GM18951 (cell line): ENCODE results near the gene BRMS1L.
"Not testable (repeated sequence)": the region's sequence is repeated elsewhere in the genome, so short reads cannot be mapped to it uniquely, and the experiment has no call there.

Experiments used
- POLR2A ChIP-seq: IDR thresholded peaks from 4 replicates; pipeline ENCODE4 v1.6.1; 2011; ENCODE audit warnings: mild to moderate bottlenecking; ENCODE audit not compliant: insufficient read length, insufficient read depth; ENCODE audit errors: extremely low read depth
- in situ Hi-C: fragments of 300-500 bp; cut with MboI; formaldehyde crosslinking; loops from one replicate; pipeline ENCODE4 v1.12.0; 2022; ENCODE audit warnings: low sequenced_read_pairs, mixed read lengths, inconsistent platforms; ENCODE audit not compliant: unreplicated experiment

Gene BRMS1L

DNA sequence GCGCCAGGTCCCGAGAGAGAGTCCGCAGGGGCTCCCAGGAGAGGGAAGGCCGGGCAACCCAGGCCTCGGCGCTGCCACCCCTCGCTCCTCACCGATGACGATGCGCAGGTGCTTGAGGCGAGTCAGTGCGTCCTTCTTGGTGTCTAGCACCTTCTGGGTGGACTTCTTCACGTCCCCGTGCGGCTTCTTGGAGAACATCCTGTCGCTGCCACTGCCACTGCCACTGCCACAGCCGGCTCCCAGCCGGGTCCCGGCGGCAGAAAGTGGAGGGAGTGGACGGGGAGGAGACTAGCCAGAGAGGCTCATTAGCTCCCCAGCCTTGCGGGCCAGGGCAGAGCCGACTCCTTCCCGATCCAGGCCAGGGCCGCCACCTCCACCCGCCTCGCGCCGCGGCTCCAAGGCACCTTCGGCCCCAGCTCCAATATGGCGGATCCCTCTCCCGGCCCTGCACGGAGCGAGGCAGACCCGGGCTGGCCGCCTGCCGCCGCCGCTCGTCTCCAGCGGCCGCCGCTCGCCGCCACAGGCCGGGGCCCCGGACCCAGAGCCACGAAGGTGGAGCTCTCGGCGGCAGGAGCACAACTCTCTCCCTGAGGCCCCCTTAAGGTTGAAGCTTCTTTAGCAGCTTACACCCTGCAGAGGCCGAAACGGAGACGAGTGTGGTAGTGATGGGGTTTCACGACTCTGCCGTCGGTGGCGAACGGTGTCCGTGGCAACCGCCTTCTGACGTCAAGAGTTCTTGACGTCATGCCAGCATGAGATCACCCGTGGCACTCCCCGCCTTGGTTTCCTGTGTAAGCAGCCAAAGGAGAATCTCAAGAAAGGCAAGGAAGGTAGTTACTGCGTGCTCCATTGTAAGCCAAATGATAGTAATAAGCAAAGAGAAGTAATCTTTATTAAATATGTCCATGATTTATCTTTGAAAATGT lies 17.2 kb upstream of the BRMS1L start, which contains the start of gene RALGAPA1:
Gene RALGAPA1, minus strand, starts transcription at position 658 of the 926 bp plus-strand sequence. Its CDS starts 460 bp downstream, at position 198.
- in situ Hi-C loops: not testable (repeated sequence)

DNA sequence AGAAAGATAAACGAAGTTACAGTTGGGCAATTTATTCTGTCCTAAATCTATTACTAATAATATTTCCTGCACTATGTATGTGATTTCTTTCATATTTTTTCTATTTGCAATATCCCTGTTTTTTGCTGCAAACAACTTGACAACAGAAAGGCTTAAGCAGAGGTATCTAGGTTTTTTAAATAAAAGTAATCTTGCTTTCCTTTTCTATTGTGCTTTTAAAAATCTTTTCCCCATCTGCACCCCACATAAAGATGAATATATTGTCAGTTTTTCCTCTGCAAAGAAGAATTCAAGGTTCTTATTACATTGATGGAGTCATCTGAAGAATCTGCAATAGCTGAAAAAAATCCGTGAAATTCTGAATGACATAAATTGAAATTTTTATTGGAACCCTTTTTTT lies 16.5 kb upstream of the BRMS1L start:
- in situ Hi-C loops: no loop called here
- no peak for TF ChIP-seq POLR2A

More for the DNA sequence above, 17.2 kb upstream of the BRMS1L start, which contains the start of gene RALGAPA1:
- TF ChIP-seq POLR2A: peak; percentile 76

DNA sequence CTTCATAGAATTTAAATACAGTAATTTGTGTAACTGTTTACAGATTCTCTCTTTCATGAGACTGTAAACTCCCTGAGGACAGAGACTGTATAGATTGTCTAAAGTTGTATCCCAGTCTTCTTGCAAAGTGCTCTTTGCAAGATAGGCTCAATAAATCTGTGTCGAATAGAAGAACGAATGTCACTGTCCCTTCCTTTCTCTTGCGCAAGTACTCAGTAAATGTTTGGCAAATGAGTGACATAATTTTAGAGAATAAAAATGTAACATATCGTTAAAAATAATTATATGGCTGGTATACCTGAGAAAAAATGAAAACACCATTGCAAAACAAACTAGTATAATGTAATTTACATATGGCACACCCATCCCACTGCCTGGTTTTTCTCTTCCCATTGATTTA lies 15.2 kb upstream of the BRMS1L start:
- no peak for TF ChIP-seq POLR2A
- in situ Hi-C loops: no loop called here

DNA sequence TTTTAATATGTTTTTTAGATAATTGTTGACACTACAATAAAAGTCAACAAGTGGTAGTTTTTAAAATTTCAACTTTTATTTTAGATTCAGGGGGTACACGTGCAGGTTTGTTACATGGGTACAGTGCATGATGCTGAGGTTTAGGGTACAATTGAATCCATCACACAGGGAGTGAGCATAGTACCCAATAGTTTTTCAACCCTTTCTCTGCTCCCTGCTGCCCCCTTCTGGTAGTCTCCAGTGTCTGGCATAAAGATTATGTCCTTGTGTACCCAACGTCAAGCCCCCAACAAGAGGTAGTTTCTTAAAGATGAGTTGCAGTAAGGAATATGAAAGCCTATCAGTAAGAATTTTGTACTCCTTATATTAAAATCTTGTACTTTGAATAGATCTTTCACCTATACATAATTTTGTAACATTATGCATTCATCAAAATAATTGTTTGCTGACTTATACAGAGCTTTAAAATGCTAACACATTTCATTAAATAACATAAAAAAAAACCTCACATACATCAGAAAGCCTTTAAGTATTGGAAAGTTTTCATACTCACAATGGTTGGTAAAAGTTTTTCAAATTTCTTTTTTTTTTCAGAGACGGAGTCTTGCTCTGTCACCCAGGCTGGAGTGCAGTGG lies 11.7 kb upstream of the BRMS1L start:
- in situ Hi-C loops: no loop called here
- no peak for TF ChIP-seq POLR2A

DNA sequence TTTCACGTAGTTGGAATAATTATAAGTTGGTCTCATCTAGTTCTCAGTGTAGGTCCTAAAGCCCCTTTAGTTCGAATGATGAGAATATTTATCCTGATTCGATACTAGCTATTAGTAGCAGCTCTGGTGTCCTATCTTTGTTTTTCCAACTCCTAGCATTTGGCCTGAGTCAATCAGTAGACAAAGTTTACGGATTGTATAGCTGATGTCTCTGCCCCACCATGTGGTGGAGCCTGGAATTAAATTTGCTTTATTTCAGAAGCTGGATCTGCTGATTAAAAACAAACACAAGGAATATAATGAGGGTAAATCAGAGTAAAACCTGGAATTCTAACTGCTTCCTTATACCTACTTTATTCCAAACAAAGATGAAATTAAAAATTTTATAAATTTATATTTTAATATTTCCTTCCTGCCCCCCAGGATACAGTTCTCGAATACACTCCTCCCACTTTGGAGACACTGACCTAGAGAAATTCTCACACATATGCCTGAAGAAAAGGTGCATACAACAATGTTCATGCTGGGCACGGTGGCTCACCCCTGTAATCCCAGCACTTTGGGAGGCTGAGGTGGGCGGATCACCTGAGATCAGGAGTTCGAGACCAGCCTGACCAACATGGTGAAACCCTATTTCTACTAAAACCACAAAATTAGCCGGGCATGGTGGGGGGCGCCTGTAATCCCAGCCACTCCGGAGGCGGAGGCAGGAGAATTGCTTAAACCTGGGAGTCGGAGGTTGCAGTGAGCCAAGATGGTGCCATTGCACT lies 7.6 kb upstream of the BRMS1L start:
- no peak for TF ChIP-seq POLR2A
- in situ Hi-C loops: no loop called here

DNA sequence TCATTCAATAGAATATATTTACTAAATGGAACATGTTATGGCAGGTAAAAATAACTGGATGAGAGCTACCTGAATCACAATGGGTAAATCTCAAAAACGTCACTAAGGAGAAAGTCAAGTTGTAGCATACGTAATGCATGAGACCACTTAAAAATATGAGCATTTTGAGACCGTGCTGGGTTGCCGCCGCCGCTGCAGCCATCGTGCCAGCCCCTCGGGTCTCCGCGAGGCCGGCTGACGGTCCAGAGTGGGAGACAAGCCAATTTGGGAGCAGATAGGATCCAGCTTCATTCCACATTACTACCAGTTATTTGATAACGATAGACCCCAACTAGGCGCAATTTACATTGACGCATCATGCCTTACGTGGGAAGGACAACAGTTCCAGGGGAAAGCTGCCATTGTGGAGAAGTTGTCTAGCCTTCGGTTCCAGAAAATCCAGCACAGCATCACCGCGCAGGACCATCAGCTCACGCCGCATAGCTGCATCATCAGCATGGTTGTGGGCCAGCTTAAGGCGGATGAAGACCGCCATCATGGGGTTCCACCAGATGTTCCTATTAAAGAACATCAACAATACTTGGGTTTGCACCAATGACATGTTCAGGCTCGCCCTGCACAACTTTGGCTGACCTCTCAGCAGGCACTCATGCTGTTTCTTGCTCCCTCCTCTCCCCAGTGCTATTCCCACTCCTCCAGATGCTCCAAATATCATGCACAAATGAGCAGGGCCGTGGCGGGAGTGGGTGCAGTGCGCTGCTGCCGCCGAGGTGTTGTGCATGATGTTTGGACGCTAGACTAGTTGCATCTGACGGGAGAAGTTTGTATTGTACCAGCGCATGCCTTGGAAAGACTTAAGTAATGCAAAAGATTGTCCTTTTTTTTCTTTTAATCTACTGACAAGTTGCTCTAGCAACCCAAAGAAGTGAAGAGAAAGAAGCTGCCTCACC lies 6.3 kb upstream of the BRMS1L start:
- in situ Hi-C loops: no loop called here
- no peak for TF ChIP-seq POLR2A

DNA sequence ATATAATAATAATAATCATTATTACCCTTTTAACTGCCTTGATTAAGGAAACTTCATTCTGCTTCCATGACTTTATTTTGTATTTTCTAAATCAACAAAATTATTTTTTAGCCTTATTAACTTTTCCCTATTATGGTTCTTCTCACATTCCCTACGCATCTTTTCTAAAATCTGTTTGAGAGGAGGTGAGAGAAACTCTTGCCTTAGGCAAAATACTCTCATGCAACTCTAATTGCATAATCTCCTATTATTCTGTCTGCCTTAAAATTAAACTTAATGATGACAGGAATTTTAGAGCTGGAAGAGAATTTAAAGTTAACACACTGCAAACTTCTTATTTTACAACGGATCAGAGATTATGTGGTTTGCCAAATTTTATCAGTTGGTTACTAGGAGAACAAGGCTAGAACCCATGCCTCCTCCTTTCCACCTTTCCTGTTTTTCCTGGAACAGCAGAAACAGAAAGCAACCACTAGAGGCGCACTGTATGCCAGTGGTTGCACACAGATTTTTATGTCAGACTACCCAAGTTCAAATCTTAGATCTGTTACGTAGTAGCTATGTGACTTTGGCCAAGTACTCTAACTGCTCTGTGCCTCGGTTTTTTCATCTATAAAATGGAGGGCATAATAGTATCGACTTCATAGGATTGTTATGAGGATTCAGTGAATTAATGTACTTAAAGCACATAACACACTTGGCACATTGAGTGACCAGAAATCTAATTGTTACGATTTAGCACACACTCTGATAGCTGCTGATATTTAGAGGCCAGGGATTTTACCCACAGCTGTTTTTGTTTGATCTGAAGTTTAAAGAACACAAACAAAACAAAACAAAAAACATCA lies 4.3 kb upstream of the BRMS1L start:
- in situ Hi-C loops: no loop called here
- no peak for TF ChIP-seq POLR2A

DNA sequence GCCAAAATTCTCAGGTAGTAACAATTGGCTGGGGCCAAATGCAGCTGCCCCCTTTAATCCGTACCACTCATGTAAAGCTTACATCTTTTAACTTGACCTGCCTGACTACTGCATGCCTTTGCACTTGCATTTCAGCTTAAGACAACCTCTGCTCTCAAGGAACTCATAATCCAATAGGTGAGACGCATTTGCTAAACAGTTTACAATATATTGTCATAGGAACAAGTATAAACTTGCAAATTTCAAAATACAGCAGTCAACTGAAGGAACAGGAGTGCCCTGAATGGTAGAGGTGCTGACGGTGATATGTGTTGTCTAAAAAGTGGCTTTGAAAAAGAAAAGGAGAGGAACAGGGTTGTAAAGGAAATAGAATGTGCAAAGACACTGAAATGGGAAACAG lies 3.6 kb upstream of the BRMS1L start:
- in situ Hi-C loops: no loop called here
- no peak for TF ChIP-seq POLR2A

DNA sequence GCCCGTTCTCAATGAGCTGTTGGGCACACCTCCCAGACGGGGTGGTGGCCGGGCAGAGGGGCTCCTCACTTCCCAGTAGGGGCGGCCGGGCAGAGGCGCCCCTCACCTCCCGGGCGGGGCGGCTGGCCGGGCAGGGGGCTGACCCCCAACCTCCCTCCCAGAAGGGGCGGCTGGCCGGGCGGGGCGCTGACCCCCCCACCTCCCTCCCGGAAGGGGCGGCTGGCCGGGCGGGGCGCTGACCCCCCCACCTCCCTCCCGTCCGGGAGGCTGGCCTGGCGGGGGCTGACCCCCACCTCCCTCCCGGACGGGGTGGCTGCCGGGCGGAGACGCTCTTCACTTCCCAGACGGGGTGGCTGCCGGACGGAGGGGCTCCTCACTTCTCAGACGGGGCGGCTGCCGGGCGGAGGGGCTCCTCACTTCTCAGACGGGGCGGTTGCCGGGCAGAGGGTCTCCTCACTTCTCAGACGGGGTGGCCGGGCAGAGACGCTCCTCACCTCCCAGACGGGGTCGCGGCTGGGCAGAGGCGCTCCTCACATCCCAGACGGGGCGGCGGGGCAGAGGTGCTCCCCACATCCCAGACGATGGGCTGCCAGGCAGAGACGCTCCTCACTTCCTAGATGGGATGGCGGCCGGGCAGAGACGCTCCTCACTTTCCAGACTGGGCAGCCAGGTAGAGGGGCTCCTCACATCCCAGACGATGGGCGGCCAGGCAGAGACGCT lies 1.5 kb upstream of the BRMS1L start:
- in situ Hi-C loops: not testable (repeated sequence)

DNA sequence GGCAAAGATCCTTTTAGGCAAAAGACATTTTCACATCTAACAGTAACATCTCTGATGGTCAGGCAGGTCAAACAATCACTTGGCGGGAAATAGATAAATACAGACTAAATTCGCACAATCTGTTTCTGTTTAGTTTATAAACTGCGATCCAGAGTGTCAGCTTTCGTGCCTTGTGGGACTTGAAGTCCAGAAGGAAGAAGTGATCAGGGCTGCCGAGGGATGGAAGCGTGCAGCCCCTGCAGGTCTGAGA lies 245 bp upstream of the BRMS1L start:
- in situ Hi-C loops: no loop called here
- no peak for TF ChIP-seq POLR2A

DNA sequence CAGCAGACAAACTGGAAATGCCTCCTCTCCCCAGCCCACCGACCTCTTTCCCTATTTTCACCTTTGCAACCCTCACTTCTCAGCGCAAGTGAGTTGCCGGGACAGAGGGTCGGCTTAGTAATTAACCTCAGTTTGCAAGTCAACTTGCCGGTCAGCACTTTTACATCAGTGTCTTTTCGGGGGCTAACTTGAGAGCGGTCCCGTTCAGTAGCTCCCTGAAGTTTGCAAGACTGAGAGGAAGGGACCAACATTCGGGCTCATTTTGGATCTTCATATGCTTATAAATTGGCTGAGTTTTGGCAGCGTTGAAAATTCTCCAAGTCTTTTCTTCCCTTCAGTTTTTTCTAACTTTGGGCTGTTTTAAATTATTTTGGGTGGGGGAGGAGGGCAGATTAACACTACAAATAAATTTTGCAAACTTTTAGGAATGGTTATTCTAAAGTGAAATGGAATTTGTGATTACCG lies 846 bp downstream of the BRMS1L start:
- TF ChIP-seq POLR2A: no peak
- in situ Hi-C loops: no loop called here
